NT2/D1 (cell line): Measurements from ENCODE around the gene GMDS.

Experiments
- SUZ12 ChIP-seq: IDR thresholded peaks from 2 replicates; pipeline ENCODE4 v1.6.1; 2011; ENCODE audit not compliant: insufficient read length, insufficient read depth; ENCODE audit errors: extremely low read depth
- YY1 ChIP-seq: IDR thresholded peaks from 2 replicates; pipeline ENCODE4 v1.6.1; 2011; ENCODE audit not compliant: insufficient read length, insufficient read depth
- ZNF274 ChIP-seq: IDR thresholded peaks from 2 replicates; pipeline ENCODE4 v1.6.1; 2011; ENCODE audit warnings: mild to moderate bottlenecking, low read depth, low read length

- TF ChIP-seq ZNF274 (no peak), YY1 (no peak), SUZ12 (no peak)
Measured at GRCh38 chr6:1759870-1760269, 485.5 kb downstream of the GMDS start.
